Measurements from ENCODE around the gene CLDN11.

- TF ChIP-seq CTCF (IDR thresholded peaks at IDR 0.05): no peak
- TF ChIP-seq TCF12 (IDR thresholded peaks at IDR 0.05): no peak
- TF ChIP-seq CHD2 (IDR thresholded peaks at IDR 0.05; ENCODE audit: low read length, partially characterized antibody): no peak
- no peak for TF ChIP-seq RFX5 (IDR thresholded peaks at IDR 0.05; ENCODE audit: low read length)
- TF ChIP-seq EP300 (IDR thresholded peaks at IDR 0.05; ENCODE audit: borderline replicate concordance in 1 of 2, low read depth in 1 of 2, low read length in 1 of 2): no peak
- TF ChIP-seq SMC3 (IDR thresholded peaks at IDR 0.05; ENCODE audit: low read depth, low read length): no peak
- TF ChIP-seq, protein P1, sequence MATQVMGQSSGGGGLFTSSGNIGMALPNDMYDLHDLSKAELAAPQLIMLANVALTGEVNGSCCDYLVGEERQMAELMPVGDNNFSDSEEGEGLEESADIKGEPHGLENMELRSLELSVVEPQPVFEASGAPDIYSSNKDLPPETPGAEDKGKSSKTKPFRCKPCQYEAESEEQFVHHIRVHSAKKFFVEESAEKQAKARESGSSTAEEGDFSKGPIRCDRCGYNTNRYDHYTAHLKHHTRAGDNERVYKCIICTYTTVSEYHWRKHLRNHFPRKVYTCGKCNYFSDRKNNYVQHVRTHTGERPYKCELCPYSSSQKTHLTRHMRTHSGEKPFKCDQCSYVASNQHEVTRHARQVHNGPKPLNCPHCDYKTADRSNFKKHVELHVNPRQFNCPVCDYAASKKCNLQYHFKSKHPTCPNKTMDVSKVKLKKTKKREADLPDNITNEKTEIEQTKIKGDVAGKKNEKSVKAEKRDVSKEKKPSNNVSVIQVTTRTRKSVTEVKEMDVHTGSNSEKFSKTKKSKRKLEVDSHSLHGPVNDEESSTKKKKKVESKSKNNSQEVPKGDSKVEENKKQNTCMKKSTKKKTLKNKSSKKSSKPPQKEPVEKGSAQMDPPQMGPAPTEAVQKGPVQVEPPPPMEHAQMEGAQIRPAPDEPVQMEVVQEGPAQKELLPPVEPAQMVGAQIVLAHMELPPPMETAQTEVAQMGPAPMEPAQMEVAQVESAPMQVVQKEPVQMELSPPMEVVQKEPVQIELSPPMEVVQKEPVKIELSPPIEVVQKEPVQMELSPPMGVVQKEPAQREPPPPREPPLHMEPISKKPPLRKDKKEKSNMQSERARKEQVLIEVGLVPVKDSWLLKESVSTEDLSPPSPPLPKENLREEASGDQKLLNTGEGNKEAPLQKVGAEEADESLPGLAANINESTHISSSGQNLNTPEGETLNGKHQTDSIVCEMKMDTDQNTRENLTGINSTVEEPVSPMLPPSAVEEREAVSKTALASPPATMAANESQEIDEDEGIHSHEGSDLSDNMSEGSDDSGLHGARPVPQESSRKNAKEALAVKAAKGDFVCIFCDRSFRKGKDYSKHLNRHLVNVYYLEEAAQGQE (IDR thresholded peaks at IDR 0.05; ENCODE audit: low read depth, low read length): no peak
- no peak for TF ChIP-seq TAF1 (IDR thresholded peaks at IDR 0.05; ENCODE audit: borderline replicate concordance, low read depth, low read length)
Measured at GRCh38 chr3:170436697-170437096, 18.0 kb downstream of the CLDN11 start.

Data from SK-N-SH (cell line).